IPS DF 6.9 (cell line): ENCODE results near the gene ESYT1.

ENCODE experiments used
- DNase-seq: peaks from one replicate; pipeline ENCODE4 v3.0.0-alpha.2; 2013; ENCODE audit warnings: low read depth, low spot score
- H3K27ac ChIP-seq: one replicate; pipeline ENCODE4 v1.5.1; 2013; ENCODE audit warnings: low read length, control low read depth
- H3K27me3 ChIP-seq: 2 replicates; pipeline ENCODE4 v1.6.1; 2013; ENCODE audit warnings: mild to moderate bottlenecking, low read length; ENCODE audit not compliant: control insufficient read depth, insufficient read depth
- H3K36me3 ChIP-seq: 2 replicates; pipeline ENCODE4 v1.6.1; 2013; ENCODE audit warnings: low read length; ENCODE audit not compliant: control insufficient read depth, insufficient read depth
- H3K4me1 ChIP-seq: 2 replicates; pipeline ENCODE4 v1.6.1; 2013; ENCODE audit warnings: low read length; ENCODE audit not compliant: control insufficient read depth, insufficient read depth
- H3K4me3 ChIP-seq: 2 replicates; pipeline ENCODE4 v1.5.1; 2013; ENCODE audit warnings: mild to moderate bottlenecking, low read length
- H3K9me3 ChIP-seq: 2 replicates; pipeline ENCODE4 v1.6.1; 2013; ENCODE audit warnings: low read length, inconsistent platforms; ENCODE audit not compliant: control insufficient read depth, insufficient read depth
- WGBS: extraction: QIAGEN DNeasy Blood & Tissue Kit; methylation state at CpG from one replicate; pipeline ENCODE4 v1.1.7; 2013; ENCODE audit warnings: mixed read lengths, missing lambda C conversion rate; ENCODE audit not compliant: insufficient read length, insufficient coverage; 5-methylcytosine and 5-hydroxymethylcytosine counted together

Gene ESYT1

GRCh38 chr12:56189099-56189917 lies 61.2 kb downstream of the ESYT1 start, which contains the start of gene SMARCC2:
TSS of gene SMARCC2 (minus strand) at chr12:56189483. CDS start at chr12:56189461, 22 bp downstream.
- WGBS: no CpG with 5 or more reads among the region's 93 CpGs
- Histone ChIP-seq H3K36me3 (peaks cover 15% of the 10 kb centered on the region; the same call in 1 of the 2 replicates), H3K27ac (no peak within 1 kb of the TSS), H3K9me3 (no peaks in the 10 kb centered on the region), H3K4me1 (no peaks in the 10 kb centered on the region), H3K4me3 (peak within 1 kb of the TSS; percentile 88), H3K27me3 (no peaks in the 10 kb centered on the region)
- DNase-seq: peak; percentile 72

GRCh38 chr12:56189918-56190694 lies 62.0 kb downstream of the ESYT1 start:
- Histone ChIP-seq H3K27me3 (no peaks in the 10 kb centered on the region), H3K4me3 (peak overlapping the region; percentile 88; the same call in 1 of the 2 replicates), H3K9me3 (no peaks in the 10 kb centered on the region), H3K36me3 (peaks cover 8% of the 10 kb centered on the region; the same call in 1 of the 2 replicates), H3K27ac (no peak overlapping the region), H3K4me1 (no peaks in the 10 kb centered on the region)
- peak; percentile 87 for DNase-seq
- no CpG with 5 or more reads among the region's 42 CpGs for WGBS

- no peak overlapping the region for H3K27ac ChIP-seq
- WGBS: no CpG with 5 or more reads among the region's 9 CpGs
- peaks cover 6% of the 10 kb centered on the region; the same call in 1 of the 2 replicates for H3K36me3 ChIP-seq
- H3K4me1 ChIP-seq: no peaks in the 10 kb centered on the region
- H3K9me3 ChIP-seq: no peaks in the 10 kb centered on the region
- H3K4me3 ChIP-seq: peak overlapping the region; percentile 88; the same call in 1 of the 2 replicates
- no peaks in the 10 kb centered on the region for H3K27me3 ChIP-seq
- DNase-seq: no peak
Observed at GRCh38 chr12:56190695-56191155, 62.7 kb downstream of the ESYT1 start.

- H3K27ac ChIP-seq: no peak overlapping the region
- H3K4me3 ChIP-seq: no peak overlapping the region
- H3K27me3 ChIP-seq: no peaks in the 10 kb centered on the region
- peaks cover 5% of the 10 kb centered on the region; the same call in 1 of the 2 replicates for H3K36me3 ChIP-seq
- no peaks in the 10 kb centered on the region for H3K9me3 ChIP-seq
- DNase-seq: no peak
- H3K4me1 ChIP-seq: no peaks in the 10 kb centered on the region
Observed at GRCh38 chr12:56192582-56192981, 64.5 kb downstream of the ESYT1 start.

- no peaks in the 10 kb centered on the region for H3K27me3 ChIP-seq
- peak; percentile 60 for DNase-seq
- H3K4me1 ChIP-seq: no peaks in the 10 kb centered on the region
- WGBS: no CpG with 5 or more reads among the region's 1 CpG
- no peaks in the 10 kb centered on the region for H3K9me3 ChIP-seq
- H3K4me3 ChIP-seq: no peak overlapping the region
- no peak overlapping the region for H3K27ac ChIP-seq
- H3K36me3 ChIP-seq: no peaks in the 10 kb centered on the region
Observed at GRCh38 chr12:56193025-56193578, 65.0 kb downstream of the ESYT1 start.
